Measurements from ENCODE around the gene NAALADL2. TPM values are rescaled to one million over a fixed set of nuclear protein-coding genes. Genes with fewer than 3 reads are reported as not detected.

Gene NAALADL2
- total and polyA plus RNA-seq, 9 of the 15 experiments (the other 6 are each of a cell fraction or from before 2014, with no cell fraction given) = 0.29 to 1.1 (median 0.79) TPM; not detected in 1

DNA sequence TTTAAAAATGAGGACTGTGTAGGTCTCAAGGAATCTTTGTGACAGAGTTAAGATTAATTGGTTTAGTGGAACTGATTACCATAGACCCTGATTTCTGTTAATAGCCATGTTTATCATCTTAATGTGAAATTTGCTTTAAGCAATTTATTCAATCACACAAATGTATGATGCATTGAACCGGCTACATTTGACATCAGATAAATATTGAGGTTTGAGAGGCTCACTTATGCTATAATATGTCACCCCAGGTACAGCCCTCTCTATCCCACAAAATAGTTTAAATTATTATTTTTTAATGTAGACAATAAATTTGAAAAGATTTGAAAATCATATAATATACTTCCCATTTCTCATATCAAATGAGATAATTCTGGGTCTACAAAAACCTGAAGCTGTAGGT, 413.3 kb downstream of the NAALADL2 start:
- Histone ChIP-seq H3K4me2 (ENCODE audit: insufficient read depth, low read length) (no peak overlapping the region), H3K27ac (ENCODE audit: extremely low read depth, low read depth, low read length) (no peak overlapping the region), H3K79me2 (ENCODE audit: control insufficient read depth, insufficient read depth, low read length) (no peaks in the 10 kb centered on the region), H3K9ac (ENCODE audit: insufficient read depth in 1 of 2, low read depth in 2 of 2, low read length in 2 of 2) (no peak overlapping the region), H3K36me3 (ENCODE audit: control insufficient read depth, insufficient read depth, low read length) (no peaks in the 10 kb centered on the region), H3K4me3 (no peak overlapping the region), H3K27me3 (ENCODE audit: control insufficient read depth in 2 of 2, insufficient read depth in 2 of 2, low read length in 2 of 2) (no peaks in the 10 kb centered on the region), H3K9me1 (ENCODE audit: control insufficient read depth, insufficient read depth, low read length) (no peaks in the 10 kb centered on the region), H3K4me1 (replicated peaks in 1 of 2; ENCODE audit: control insufficient read depth in 2 of 2, insufficient read depth in 2 of 2, low read length in 2 of 2) (no peaks in the 10 kb centered on the region), H2AFZ (ENCODE audit: low read depth, low read length) (no peak overlapping the region), H4K20me1 (replicated peaks; ENCODE audit: control insufficient read depth, insufficient read depth, low read length) (no peaks in the 10 kb centered on the region), H3K9me3 (replicated peaks; ENCODE audit: control insufficient read depth, insufficient read depth, low read depth, low read length) (no peaks in the 10 kb centered on the region)
- CTCF ChIA-PET (ENCODE audit: low intra/inter-chr PET ratio) = no interaction called here
- intact Hi-C loops (cut with micrococcal nuclease) (no loop called here), in situ Hi-C loops (cut with MboI) (no loop called here)
- no peak for ATAC-seq
- 0% methylated on average over 1 of the region's 1 CpG for WGBS (ENCODE audit: insufficient coverage, low coverage, missing lambda C conversion rate)
- POLR2A ChIA-PET = no interaction called here
- no peak for TF ChIP-seq TEAD2 (tag; IDR thresholded peaks at IDR 0.05)
- TF ChIP-seq EZH2 (IDR thresholded peaks at IDR 0.05; ENCODE audit: borderline replicate concordance, low read depth, low read length) = no peak
- TF ChIP-seq ZNF584 (CRISPR knock-in tag; IDR thresholded peaks at IDR 0.05; ENCODE audit: low read depth) = no peak
- no peak for TF ChIP-seq ZNF586 (CRISPR knock-in tag; conservative IDR thresholded peaks at IDR 0.05)
- no peak for TF ChIP-seq LARP7 (IDR thresholded peaks at IDR 0.05)
- TF ChIP-seq SPI1 (IDR thresholded peaks at IDR 0.05; ENCODE audit: borderline replicate concordance, low read depth, low read length) = no peak
- TF ChIP-seq MITF (IDR thresholded peaks at IDR 0.05) = no peak
- no peak for TF ChIP-seq SMAD3 (CRISPR knock-in tag; conservative IDR thresholded peaks at IDR 0.05)
- no peak for TF ChIP-seq MLLT1 (IDR thresholded peaks at IDR 0.05)
- TF ChIP-seq GATAD2B (IDR thresholded peaks at IDR 0.05; ENCODE audit: borderline replicate concordance) = no peak
- no peak for TF ChIP-seq FIP1L1 (IDR thresholded peaks at IDR 0.05; ENCODE audit: low read depth, low read length, poor library complexity, severe bottlenecking)
- no peak for TF ChIP-seq ETV1 (tag; conservative IDR thresholded peaks at IDR 0.05; ENCODE audit: low read depth)
- no peak for TF ChIP-seq SRF (CRISPR knock-in tag; IDR thresholded peaks at IDR 0.05)
- TF ChIP-seq ETS2 (tag; IDR thresholded peaks at IDR 0.05; ENCODE audit: borderline replicate concordance, poor library complexity, severe bottlenecking) = no peak
- no peak for TF ChIP-seq ZNF589 (CRISPR knock-in tag; IDR thresholded peaks at IDR 0.05; ENCODE audit: low read depth)
- DNase-seq (ENCODE audit: extremely low read depth in 1 of 4, low spot score in 3 of 4) = no peak
- FAIRE-seq = no peak
- BruUV-seq (replicated peaks) = no TSS peak
